Mesenchymal stem cell (in vitro differentiated cells and primary cell): ENCODE data around the gene RHOB.

Experiments
- DNase-seq: peaks from one replicate; pipeline ENCODE4 v3.0.0-alpha.2; 2013
- H2AFZ ChIP-seq: one replicate; pipeline ENCODE4 v1.6.1; 2013; ENCODE audit warnings: low read depth, mild to moderate bottlenecking, control low read depth, inconsistent platforms, low read length, moderate library complexity
- H2AK5ac ChIP-seq: 2 replicates; pipeline ENCODE4 v1.6.1; 2013; ENCODE audit warnings: low read length, moderate library complexity, mild to moderate bottlenecking, inconsistent platforms; ENCODE audit not compliant: severe bottlenecking
- H2BK120ac ChIP-seq: one replicate; pipeline ENCODE4 v1.6.1; 2013; ENCODE audit warnings: low read depth, mild to moderate bottlenecking, inconsistent platforms, low read length, moderate library complexity
- H2BK12ac ChIP-seq, 2 experiments: one replicate each; pipeline ENCODE4 v1.6.1; 2013; ENCODE audit warnings: inconsistent platforms in 2 of 2, low read length in 2 of 2, mild to moderate bottlenecking in 2 of 2, moderate library complexity in 2 of 2, control low read depth in 1 of 2
- H2BK15ac ChIP-seq: one replicate; pipeline ENCODE4 v1.6.1; 2013; ENCODE audit warnings: mild to moderate bottlenecking, low read depth, inconsistent platforms; ENCODE audit not compliant: poor library complexity, severe bottlenecking
- H2BK5ac ChIP-seq: 2 replicates; pipeline ENCODE4 v1.6.1; 2013; ENCODE audit warnings: low read depth, mild to moderate bottlenecking, low read length, control low read depth, inconsistent platforms; ENCODE audit not compliant: poor library complexity, severe bottlenecking
- H3K14ac ChIP-seq, 2 experiments: one replicate each; pipeline ENCODE4 v1.6.1; 2013; ENCODE audit warnings: inconsistent platforms in 2 of 2, low read length in 2 of 2, control low read depth in 1 of 2, mild to moderate bottlenecking in 1 of 2, moderate library complexity in 1 of 2
- H3K18ac ChIP-seq, 2 experiments: one replicate each; pipeline ENCODE4 v1.6.1; 2013; ENCODE audit warnings: inconsistent platforms in 2 of 2, low read length in 2 of 2, control low read depth in 1 of 2, low read depth in 1 of 2, mild to moderate bottlenecking in 1 of 2
- H3K23ac ChIP-seq, 2 experiments: one replicate each; pipeline ENCODE4 v1.6.1; 2013; ENCODE audit warnings: inconsistent platforms in 2 of 2, low read length in 2 of 2, mild to moderate bottlenecking in 2 of 2, moderate library complexity in 2 of 2, control low read depth in 1 of 2
- H3K27ac ChIP-seq: 2 replicates; pipeline ENCODE4 v1.5.1; 2013; ENCODE audit warnings: mild to moderate bottlenecking, moderate library complexity, low read length, control low read depth, inconsistent platforms; ENCODE audit not compliant: poor library complexity, severe bottlenecking
- H3K27me3 ChIP-seq, 2 experiments: 2 replicates each; pipeline versions ENCODE4 v1.6.1 to v1.7.0; 2013; ENCODE audit warnings: low read length in 2 of 2, mild to moderate bottlenecking in 2 of 2, moderate library complexity in 2 of 2, control low read depth in 1 of 2, inconsistent platforms in 1 of 2; ENCODE audit not compliant: control insufficient read depth in 1 of 2, insufficient read depth in 1 of 2
- H3K36me3 ChIP-seq, 2 experiments: 2 replicates each; pipeline versions ENCODE4 v1.6.1 to v1.7.0; 2013; ENCODE audit warnings: low read length in 2 of 2, control low read depth in 1 of 2, inconsistent platforms in 1 of 2, low read depth in 1 of 2, mild to moderate bottlenecking in 1 of 2; ENCODE audit not compliant: insufficient read depth in 2 of 2, control insufficient read depth in 1 of 2
- H3K4ac ChIP-seq, 2 experiments: one replicate each; pipeline ENCODE4 v1.6.1; 2013; ENCODE audit warnings: inconsistent platforms in 2 of 2, low read length in 2 of 2, mild to moderate bottlenecking in 2 of 2, moderate library complexity in 2 of 2, control low read depth in 1 of 2, low read depth in 1 of 2
- H3K4me1 ChIP-seq: 2 replicates; pipeline ENCODE4 v1.6.1; 2013; ENCODE audit warnings: low read depth, low read length, control low read depth; ENCODE audit not compliant: control insufficient read depth, insufficient read depth
- H3K4me2 ChIP-seq: 2 replicates; pipeline ENCODE4 v1.6.1; 2013; ENCODE audit warnings: low read length, mild to moderate bottlenecking, inconsistent platforms; ENCODE audit not compliant: poor library complexity, severe bottlenecking
- H3K4me3 ChIP-seq, 2 experiments: 2 replicates each; pipeline versions ENCODE4 v1.5.1 to v1.7.0; 2013; ENCODE audit warnings: low read length in 2 of 2, mild to moderate bottlenecking in 2 of 2, control low read depth in 1 of 2, low read depth in 1 of 2; ENCODE audit not compliant: insufficient read depth in 1 of 2
- H3K79me1 ChIP-seq: replicated peaks from 2 replicates; pipeline ENCODE4 v1.6.1; 2013; ENCODE audit warnings: mild to moderate bottlenecking, control low read depth, low read length, inconsistent platforms; ENCODE audit not compliant: poor library complexity, severe bottlenecking
- H3K9ac ChIP-seq: 2 replicates; pipeline ENCODE4 v1.7.0; 2013; ENCODE audit warnings: mild to moderate bottlenecking, low read length, moderate library complexity
- H3K9me3 ChIP-seq: 2 replicates; pipeline ENCODE4 v1.7.0; 2013; ENCODE audit warnings: mild to moderate bottlenecking, low read length; ENCODE audit not compliant: control insufficient read depth
- H4K8ac ChIP-seq: one replicate; pipeline ENCODE4 v1.6.1; 2013; ENCODE audit warnings: inconsistent platforms, mild to moderate bottlenecking, low read length, moderate library complexity
- H4K91ac ChIP-seq: one replicate; pipeline ENCODE4 v1.6.1; 2013; ENCODE audit warnings: mild to moderate bottlenecking, low read length, inconsistent platforms
- WGBS: methylation state at CpG from one replicate; pipeline ENCODE4 v1.1.7; 2013; ENCODE audit warnings: mixed read lengths; 5-methylcytosine and 5-hydroxymethylcytosine counted together

The RHOB gene

GRCh38 chr2:20474757-20475566, 28.1 kb downstream of the RHOB start:
- no peak overlapping the region for H2BK5ac ChIP-seq
- DNase-seq = no peak

GRCh38 chr2:20475567-20475952, 28.7 kb downstream of the RHOB start:
- no peak for DNase-seq
- Histone ChIP-seq H3K9me3 (no peaks in the 10 kb centered on the region), H3K18ac (no peak overlapping the region), H2BK5ac (no peak overlapping the region), H3K4me3 (no peak overlapping the region), H2AK5ac (no peak overlapping the region), H3K27ac (no peak overlapping the region), H3K23ac (no peak overlapping the region), H3K4me2 (no peak overlapping the region), H3K4ac (no peak overlapping the region), H3K27me3 (peaks cover 0 to 3% of the 10 kb centered on the region in 2 experiments), H4K91ac (no peak overlapping the region), H2BK12ac (no peak overlapping the region), H2BK120ac (no peak overlapping the region), H2BK15ac (no peak overlapping the region), H4K8ac (no peak overlapping the region), H3K36me3 (no peaks in the 10 kb centered on the region), H3K4me1 (peaks cover 7% of the 10 kb centered on the region), H3K79me1 (no peaks in the 10 kb centered on the region), H2AFZ (no peak overlapping the region), H3K9ac (no peak overlapping the region), H3K14ac (no peak overlapping the region)
- 91% methylated on average over 2 of the region's 3 CpGs for WGBS

More at GRCh38 chr2:20474757-20475566, 28.1 kb downstream of the RHOB start:
- no peaks in the 10 kb centered on the region for H3K79me1 ChIP-seq
- no peaks in the 10 kb centered on the region for H3K36me3 ChIP-seq
- peaks cover 0 to 3% of the 10 kb centered on the region in 2 experiments for H3K27me3 ChIP-seq
- H3K23ac ChIP-seq = no peak overlapping the region
- no peak overlapping the region for H4K8ac ChIP-seq
- H3K9me3 ChIP-seq = no peaks in the 10 kb centered on the region
- H3K4me2 ChIP-seq = no peak overlapping the region
- peaks cover 7% of the 10 kb centered on the region for H3K4me1 ChIP-seq
- H3K27ac ChIP-seq = no peak overlapping the region
- H3K14ac ChIP-seq = no peak overlapping the region
- no peak overlapping the region for H2AFZ ChIP-seq
- 94% methylated on average over 6 of the region's 7 CpGs for WGBS
- H2BK120ac ChIP-seq = no peak overlapping the region
- no peak overlapping the region for H3K9ac ChIP-seq
- H4K91ac ChIP-seq = no peak overlapping the region
- no peak overlapping the region for H3K4ac ChIP-seq
- peak overlapping the region; percentile 41 for H2AK5ac ChIP-seq
- no peak overlapping the region for H2BK12ac ChIP-seq
- no peak overlapping the region for H3K4me3 ChIP-seq
- no peak overlapping the region for H3K18ac ChIP-seq
- no peak overlapping the region for H2BK15ac ChIP-seq

- Histone ChIP-seq H4K8ac (no peak overlapping the region), H3K27ac (no peak overlapping the region), H2BK12ac (no peak overlapping the region), H2AK5ac (no peak overlapping the region), H3K14ac (no peak overlapping the region), H4K91ac (no peak overlapping the region), H3K79me1 (no peaks in the 10 kb centered on the region), H2BK5ac (no peak overlapping the region), H3K4ac (no peak overlapping the region), H3K36me3 (no peaks in the 10 kb centered on the region), H3K27me3 (no peaks in the 10 kb centered on the region), H2BK15ac (no peak overlapping the region), H2AFZ (no peak overlapping the region), H2BK120ac (no peak overlapping the region), H3K9ac (no peak overlapping the region), H3K9me3 (no peaks in the 10 kb centered on the region), H3K4me2 (no peak overlapping the region), H3K4me1 (peaks cover 7% of the 10 kb centered on the region), H3K18ac (no peak overlapping the region), H3K23ac (no peak overlapping the region), H3K4me3 (no peak overlapping the region)
- WGBS = 100% methylated on average over 1 of the region's 1 CpG
- no peak for DNase-seq
Observed at GRCh38 chr2:20476481-20476880, 29.6 kb downstream of the RHOB start.

DNA sequence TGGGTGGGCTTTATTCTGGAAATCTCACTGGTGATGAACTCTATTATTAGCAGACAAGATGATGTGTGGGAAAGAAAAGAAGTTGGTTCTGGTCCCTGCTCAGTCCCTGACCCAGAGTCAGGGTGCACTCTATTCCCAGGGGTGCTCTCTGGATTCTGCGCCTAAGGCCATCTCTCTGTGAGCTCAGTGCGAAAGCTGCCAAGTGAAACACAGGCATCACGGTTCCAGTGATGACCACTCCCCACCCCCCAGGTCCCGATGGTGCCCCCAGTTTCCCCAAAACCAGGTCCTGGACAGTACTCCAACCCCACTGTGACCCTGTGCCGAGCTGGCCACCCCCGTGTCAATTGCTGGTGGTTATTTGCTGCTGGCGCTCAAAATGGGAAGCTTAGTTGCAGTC, 30.1 kb downstream of the RHOB start:
- no peak overlapping the region for H3K4ac ChIP-seq

More for the DNA sequence above, 30.1 kb downstream of the RHOB start:
- Histone ChIP-seq H3K36me3 (no peaks in the 10 kb centered on the region), H3K9me3 (no peaks in the 10 kb centered on the region), H2BK12ac (peak overlapping the region in 1 of 2 experiments; percentile 15), H4K91ac (no peak overlapping the region), H2AK5ac (no peak overlapping the region), H3K79me1 (no peaks in the 10 kb centered on the region), H3K4me2 (no peak overlapping the region), H3K14ac (no peak overlapping the region), H3K18ac (no peak overlapping the region), H3K27me3 (no peaks in the 10 kb centered on the region), H3K27ac (no peak overlapping the region), H2BK15ac (no peak overlapping the region), H3K23ac (no peak overlapping the region), H2BK5ac (no peak overlapping the region), H4K8ac (no peak overlapping the region), H2BK120ac (no peak overlapping the region), H3K9ac (no peak overlapping the region), H2AFZ (no peak overlapping the region), H3K4me3 (no peak overlapping the region), H3K4me1 (peaks cover 7% of the 10 kb centered on the region)
- WGBS = 91% methylated on average over 7 of the region's 7 CpGs
- no peak for DNase-seq
